Activated CD4-positive, alpha-beta memory T cell treated with anti-CD3 and anti-CD28 coated beads for 36 hours (primary cell): Measurements from ENCODE around the gene PORCN. TPM values are rescaled to one million over a fixed set of nuclear protein-coding genes. Genes with fewer than 3 reads are reported as not detected.

Experiments used
- CTCF ChIA-PET: fragments of 350-600 bp; sonication (Branson Sonifier 250); formaldehyde crosslinking; loops from one replicate; lab custom pipeline; 2021; ENCODE audit warnings: antibody characterized with exemption, inconsistent platforms; lab: Charles Lee
- POLR2A ChIA-PET: fragments of 350-600 bp; sonication (Branson Sonifier 250); formaldehyde crosslinking; loops from one replicate; lab custom pipeline; 2021; ENCODE audit warnings: antibody characterized with exemption; lab: Charles Lee
- DNase-seq: peaks from one replicate; pipeline ENCODE4 v3.0.0-alpha.2; 2020
- H3K27ac Mint-ChIP-seq: one replicate; pipeline ENCODE4 v1.8.0; 2021; ENCODE audit warnings: mixed read lengths
- H3K27me3 Mint-ChIP-seq: one replicate; pipeline ENCODE4 v1.8.0; 2021; ENCODE audit warnings: mixed read lengths
- H3K36me3 Mint-ChIP-seq: one replicate; pipeline ENCODE4 v1.8.0; 2021; ENCODE audit warnings: mixed read lengths
- H3K4me1 Mint-ChIP-seq: one replicate; pipeline ENCODE4 v1.8.0; 2021; ENCODE audit warnings: low read depth, mixed read lengths
- H3K4me3 Mint-ChIP-seq: one replicate; pipeline ENCODE4 v1.8.0; 2021; ENCODE audit warnings: mild to moderate bottlenecking, mixed read lengths
- H3K9me3 Mint-ChIP-seq: one replicate; pipeline ENCODE4 v1.8.0; 2021; ENCODE audit warnings: mixed read lengths
- intact Hi-C: fragments of 100-400 bp; cut with micrococcal nuclease; formaldehyde crosslinking; loops from one replicate; pipeline ENCODE4 v1.15.1; 2023
- total RNA-seq, 2 experiments: library from RNA; stranded (reverse); gene quantifications; one replicate each; pipeline ENCODE4 v1.2.3, GENCODE V29; 2021

Gene PORCN
- 1 to 10 TPM; 7.1 to 7.7 TPM for total RNA-seq

DNA sequence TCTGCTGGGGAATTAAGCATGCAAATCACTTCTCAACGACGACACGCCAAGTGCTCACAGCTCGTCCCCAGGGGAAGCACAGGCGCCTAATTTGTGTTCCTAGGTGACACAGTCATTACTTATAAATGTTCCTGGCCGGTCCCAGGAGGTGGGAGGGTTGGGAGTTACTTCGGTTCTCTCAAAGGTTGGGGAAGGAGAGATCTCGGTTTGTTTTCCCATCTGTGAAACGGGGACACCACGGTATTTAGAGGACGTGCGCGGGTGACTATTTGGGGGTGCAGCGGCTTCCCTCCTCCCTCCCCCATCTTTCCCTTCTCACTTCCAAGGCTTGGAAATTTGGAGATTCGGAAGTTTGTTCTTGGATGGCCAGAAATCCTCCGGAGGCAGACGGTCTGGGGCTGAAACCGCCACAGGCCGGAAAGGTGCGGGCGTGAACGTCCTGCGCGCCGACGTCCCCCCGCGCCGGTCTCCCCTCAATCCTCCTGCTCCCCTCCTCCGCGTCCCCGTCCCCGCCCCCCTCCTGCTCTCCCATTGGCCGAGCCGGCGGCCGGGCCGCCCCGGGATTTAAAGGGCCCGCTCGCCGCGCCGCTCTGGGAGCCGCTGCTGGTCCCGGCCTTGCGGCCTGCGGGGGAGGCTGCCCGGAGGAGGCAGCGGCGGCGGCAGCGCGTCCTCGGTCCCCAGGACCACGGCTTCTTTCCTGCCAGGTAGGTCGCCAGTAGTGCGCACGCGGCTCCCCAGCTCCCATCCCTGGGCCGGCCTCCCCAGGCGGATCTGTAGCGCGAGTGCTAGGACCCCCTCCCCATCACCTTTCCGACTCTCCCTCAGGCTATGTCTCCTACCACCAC lies at the start of gene PORCN:
Gene PORCN, plus strand, starts transcription at position 593 of the 845 bp plus-strand sequence. CDS start 829 bp downstream, outside the sequence.
- H3K36me3 Mint-ChIP-seq, result no peaks in the 10 kb centered on the region
- H3K27me3 Mint-ChIP-seq, result no peaks in the 10 kb centered on the region

DNA sequence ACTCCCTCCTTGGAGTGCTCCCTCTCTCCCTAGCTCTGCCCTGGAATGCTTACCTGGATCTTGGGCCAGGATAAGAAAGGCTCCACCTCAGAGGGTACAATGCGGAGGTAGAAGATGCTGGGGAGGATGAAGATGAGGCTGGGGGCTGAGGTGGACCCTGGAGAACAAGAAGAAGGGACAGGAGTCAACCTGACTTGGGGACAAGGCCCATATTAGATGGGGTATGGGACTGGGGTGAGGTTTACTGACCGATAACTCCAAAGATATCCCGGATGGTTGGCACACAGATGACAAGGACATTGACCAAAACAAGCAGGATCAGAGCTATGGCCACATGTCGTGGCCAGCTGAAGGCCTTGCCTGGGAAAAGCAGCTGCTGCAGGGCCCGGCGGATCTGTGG lies 49.3 kb upstream of the PORCN start:
- Mint-ChIP-seq H3K36me3 (peaks cover 44% of the 10 kb centered on the region), H3K27me3 (no peaks in the 10 kb centered on the region), H3K27ac (no peak overlapping the region), H3K4me1 (peaks cover 10% of the 10 kb centered on the region), H3K9me3 (no peaks in the 10 kb centered on the region), H3K4me3 (no peak overlapping the region)
- DNase-seq, result no peak
- intact Hi-C loops, result no loop called here
- CTCF ChIA-PET, result no interaction called here
- POLR2A ChIA-PET, result no interaction called here

More for the DNA sequence above, at the start of gene PORCN:
- intact Hi-C loops, result no loop called here
- H3K9me3 Mint-ChIP-seq, result no peaks in the 10 kb centered on the region
- POLR2A ChIA-PET, result no interaction called here
- H3K4me3 Mint-ChIP-seq, result peak within 1 kb of the TSS; percentile 83
- peak; percentile 84 for DNase-seq
- CTCF ChIA-PET, result no interaction called here
- H3K27ac Mint-ChIP-seq, result peak within 1 kb of the TSS; percentile 80
- H3K4me1 Mint-ChIP-seq, result peaks cover 14% of the 10 kb centered on the region

DNA sequence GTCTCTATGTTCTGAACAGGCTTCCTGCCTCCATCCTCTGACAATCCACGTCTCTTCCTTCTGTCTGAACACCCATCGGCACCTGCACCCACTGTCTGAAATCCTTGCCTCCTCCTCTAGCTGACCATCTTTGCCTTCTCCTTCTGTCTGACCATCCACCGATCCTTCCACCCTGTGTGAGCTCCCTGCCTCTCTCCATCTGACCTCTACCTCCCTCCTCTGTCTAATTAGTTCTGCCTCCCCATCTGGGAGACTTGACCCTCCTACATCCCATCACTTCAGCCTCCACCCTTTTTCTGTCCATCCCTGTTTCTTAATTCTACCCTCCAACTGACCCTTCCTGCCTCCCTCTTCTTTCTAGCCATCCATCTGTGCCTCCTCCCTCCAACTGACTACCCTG lies 48.8 kb upstream of the PORCN start:
- ChIA-PET CTCF (no interaction called here), POLR2A (no interaction called here)
- Mint-ChIP-seq H3K4me1 (peaks cover 11% of the 10 kb centered on the region), H3K27me3 (no peaks in the 10 kb centered on the region), H3K36me3 (peaks cover 45% of the 10 kb centered on the region), H3K27ac (peak overlapping the region; percentile 40), H3K4me3 (no peak overlapping the region), H3K9me3 (no peaks in the 10 kb centered on the region)
- no peak for DNase-seq
- intact Hi-C loops, result no loop called here

DNA sequence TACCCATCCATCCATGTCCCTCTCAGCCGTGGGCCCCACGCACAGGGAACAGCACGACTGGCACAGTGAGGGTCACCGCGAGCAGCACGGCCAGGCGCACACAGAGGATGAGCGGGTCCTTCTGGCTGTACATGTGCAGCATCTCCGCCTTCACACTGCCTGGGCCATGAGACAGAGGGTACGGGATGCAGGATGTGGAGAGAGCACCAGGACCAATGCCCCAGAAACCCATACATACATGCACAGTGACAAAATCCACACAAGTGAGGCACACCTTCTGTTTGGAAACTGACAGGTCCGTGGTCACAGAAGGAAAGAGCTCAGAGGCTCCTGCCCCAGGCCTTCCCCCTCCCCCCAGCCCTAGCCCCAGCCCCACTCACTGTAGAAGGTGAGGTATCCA lies 48.2 kb upstream of the PORCN start:
- H3K36me3 Mint-ChIP-seq, result peaks cover 50% of the 10 kb centered on the region
- ChIA-PET POLR2A (no interaction called here), CTCF (no interaction called here)
- H3K27ac Mint-ChIP-seq, result no peak overlapping the region
- peaks cover 16% of the 10 kb centered on the region for H3K4me1 Mint-ChIP-seq
- no peaks in the 10 kb centered on the region for H3K9me3 Mint-ChIP-seq
- intact Hi-C loops, result no loop called here
- no peak for DNase-seq
- no peak overlapping the region for H3K4me3 Mint-ChIP-seq
- H3K27me3 Mint-ChIP-seq, result no peaks in the 10 kb centered on the region

DNA sequence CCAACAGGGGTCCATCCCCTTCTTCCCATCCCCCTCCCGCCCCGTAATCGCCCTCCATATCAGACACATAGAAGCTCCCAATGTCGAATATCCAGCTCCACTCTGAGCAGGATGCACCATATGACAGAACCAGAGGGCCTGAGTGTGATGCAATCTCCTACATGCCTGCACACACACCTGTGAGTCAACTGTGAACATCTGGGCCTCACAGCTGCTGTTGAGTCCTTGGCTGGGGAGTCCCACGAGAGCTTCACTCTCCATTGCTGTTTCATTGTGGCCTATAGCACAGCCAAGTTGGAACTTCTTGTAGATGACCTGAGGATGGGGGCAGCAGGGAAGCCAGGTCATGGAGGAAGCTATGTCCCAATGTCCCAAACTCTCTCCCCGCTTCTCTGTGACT lies 47.0 kb upstream of the PORCN start:
- intact Hi-C loops, result no loop called here
- POLR2A ChIA-PET, result no interaction called here
- CTCF ChIA-PET, result no interaction called here
- Mint-ChIP-seq H3K9me3 (no peaks in the 10 kb centered on the region), H3K36me3 (peaks cover 56% of the 10 kb centered on the region), H3K27ac (no peak overlapping the region), H3K4me3 (no peak overlapping the region), H3K4me1 (peaks cover 27% of the 10 kb centered on the region), H3K27me3 (no peaks in the 10 kb centered on the region)
- DNase-seq, result peak; percentile 44

DNA sequence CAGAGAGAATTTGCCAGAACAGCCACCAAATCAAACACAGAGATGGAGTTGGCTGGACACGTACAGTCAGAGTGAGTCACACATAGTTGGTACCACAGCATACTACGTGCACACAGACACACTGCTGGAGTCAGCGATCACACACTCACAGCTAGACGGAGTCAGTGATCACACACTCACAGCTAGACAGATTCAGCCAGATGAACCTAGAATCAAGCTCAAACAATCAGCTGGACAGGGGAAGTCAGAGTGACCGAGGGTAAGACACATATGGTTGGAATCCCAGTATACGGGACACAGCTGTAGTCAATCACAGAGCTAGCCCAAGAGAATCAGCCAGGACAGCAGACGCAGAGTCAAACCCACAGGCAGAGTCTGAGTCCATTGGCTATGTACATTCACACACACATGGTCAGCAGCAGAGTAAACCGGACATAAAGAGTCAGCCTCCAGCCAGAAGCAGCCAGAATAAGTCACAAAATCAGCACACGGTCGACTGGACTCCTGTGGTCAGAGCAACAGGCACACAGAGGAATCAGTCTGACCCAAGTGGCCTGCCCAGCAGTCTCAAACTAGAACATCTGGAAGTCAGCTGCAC lies 43.4 kb upstream of the PORCN start:
- H3K27ac Mint-ChIP-seq, result no peak overlapping the region
- H3K36me3 Mint-ChIP-seq, result peaks cover 48% of the 10 kb centered on the region
- ChIA-PET CTCF (interaction anchor here (1.5 to 1.6 kb wide), 3 partner anchors 9 to 383 kb away, joined by 3 to 5 read pairs (median 5); partner anchors contain the start of gene TBC1D25), POLR2A (no interaction called here)
- no peak for DNase-seq
- H3K4me1 Mint-ChIP-seq, result peaks cover 40% of the 10 kb centered on the region
- no peaks in the 10 kb centered on the region for H3K9me3 Mint-ChIP-seq
- intact Hi-C loops, result loop anchor here (5.0 kb wide), 1 partner anchor 393 kb away; the partner anchor contains the start of gene ZNF630
- no peaks in the 10 kb centered on the region for H3K27me3 Mint-ChIP-seq
- H3K4me3 Mint-ChIP-seq, result peak overlapping the region; percentile 10

DNA sequence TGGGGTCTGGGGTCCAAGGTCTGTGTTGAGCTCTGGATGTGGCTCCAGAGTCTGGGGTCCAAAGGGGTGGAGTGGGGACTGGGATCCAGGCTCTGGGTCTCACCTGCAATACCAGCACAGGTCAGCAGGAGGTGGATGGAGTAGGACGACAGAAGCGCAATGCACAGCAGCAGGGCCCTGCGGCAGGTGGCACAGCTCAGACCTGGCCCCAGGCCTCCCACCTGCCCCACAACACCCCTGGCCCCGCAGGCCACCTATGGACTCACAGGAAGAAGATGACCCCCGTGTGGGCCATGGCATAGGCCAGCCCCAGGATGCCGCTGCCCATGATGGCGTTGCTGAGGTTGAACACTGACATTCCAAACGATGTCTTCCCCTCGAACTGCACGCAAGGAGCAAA lies 42.1 kb upstream of the PORCN start:
- ChIA-PET CTCF (interaction anchor here (1.6 kb wide), 1 partner anchor 73 kb away, joined by 5 read pairs; the partner anchor contains the start of gene TBC1D25), POLR2A (no interaction called here)
- Mint-ChIP-seq H3K4me1 (peaks cover 40% of the 10 kb centered on the region), H3K27ac (no peak overlapping the region), H3K9me3 (no peaks in the 10 kb centered on the region), H3K4me3 (peak overlapping the region; percentile 48), H3K27me3 (no peaks in the 10 kb centered on the region), H3K36me3 (peaks cover 39% of the 10 kb centered on the region)
- intact Hi-C loops, result loop anchor here (5.0 kb wide), 1 partner anchor 394 kb away; the partner anchor contains the start of gene ZNF630
- DNase-seq, result peak; percentile 43

DNA sequence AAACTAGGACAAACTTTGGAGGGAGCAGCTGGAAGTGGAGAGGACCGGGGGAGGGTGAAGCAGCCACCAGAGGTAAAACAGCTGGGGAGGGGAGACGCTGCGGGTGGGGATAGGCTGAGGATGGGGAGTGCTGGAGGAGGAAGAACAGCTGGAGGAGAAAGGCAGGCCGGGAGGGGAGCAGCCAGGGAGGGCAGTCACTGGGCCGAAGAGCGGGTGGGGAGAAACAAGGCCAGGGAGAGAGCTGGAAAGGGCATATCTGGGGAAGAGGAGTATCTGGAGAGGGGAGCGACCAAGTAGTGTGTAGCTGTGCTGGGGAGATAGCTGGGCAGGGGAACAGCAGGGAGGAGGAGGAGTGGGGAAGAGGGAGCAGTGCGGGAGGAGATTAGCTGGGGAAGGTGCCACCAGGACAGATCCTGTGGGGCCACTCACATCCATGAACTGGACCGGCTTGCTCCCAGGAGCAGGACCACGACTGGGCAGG lies 41.5 kb upstream of the PORCN start:
- peaks cover 35% of the 10 kb centered on the region for H3K36me3 Mint-ChIP-seq
- POLR2A ChIA-PET, result interaction anchor here (2.0 kb wide), 1 partner anchor 72 kb away, joined by 7 read pairs; the partner anchor contains the start of gene TBC1D25
- intact Hi-C loops, result loop anchor here (5.0 kb wide), 1 partner anchor 395 kb away; the partner anchor contains the start of gene ZNF630
- H3K27ac Mint-ChIP-seq, result no peak overlapping the region
- no peaks in the 10 kb centered on the region for H3K9me3 Mint-ChIP-seq
- CTCF ChIA-PET, result interaction anchor here (0.8 kb wide), 1 partner anchor 27 kb away, joined by 3 read pairs; no protein-coding TSS in a partner anchor
- H3K4me1 Mint-ChIP-seq, result peaks cover 40% of the 10 kb centered on the region
- peak overlapping the region; percentile 95 for H3K4me3 Mint-ChIP-seq
- no peaks in the 10 kb centered on the region for H3K27me3 Mint-ChIP-seq
- DNase-seq, result no peak

DNA sequence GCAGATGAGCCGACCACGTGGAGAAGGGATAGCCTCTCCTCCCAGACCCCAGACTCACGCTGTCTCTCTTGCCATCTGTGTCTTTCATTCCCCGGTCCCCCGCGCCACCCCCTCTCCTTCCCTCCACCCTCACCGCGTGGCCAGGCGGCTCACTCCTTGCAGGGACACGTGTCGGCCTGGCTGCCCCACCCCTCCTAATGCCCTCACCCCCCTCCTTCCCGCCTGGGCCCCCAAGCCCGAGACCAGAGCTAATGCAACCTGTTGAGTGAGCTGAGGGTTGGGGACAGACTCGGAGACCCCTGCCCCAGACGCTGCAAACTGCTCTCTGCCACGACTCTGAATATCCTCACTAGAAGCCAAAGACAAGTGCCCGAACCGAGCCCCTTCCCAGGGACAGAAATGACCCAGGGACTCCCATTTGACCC lies 40.5 kb upstream of the PORCN start:
- H3K27ac Mint-ChIP-seq, result peak overlapping the region; percentile 93
- DNase-seq, result peak; percentile 57
- H3K36me3 Mint-ChIP-seq, result peaks cover 28% of the 10 kb centered on the region
- ChIA-PET CTCF (interaction anchor here (1.4 kb wide), 1 partner anchor 386 kb away, joined by 4 read pairs; no protein-coding TSS in a partner anchor), POLR2A (interaction anchor here (2.0 kb wide), 1 partner anchor 71 kb away, joined by 7 read pairs; the partner anchor contains the start of gene TBC1D25)
- peaks cover 36% of the 10 kb centered on the region for H3K4me1 Mint-ChIP-seq
- intact Hi-C loops, result loop anchor here (5.0 kb wide), 1 partner anchor 396 kb away; the partner anchor contains the start of gene ZNF630
- no peaks in the 10 kb centered on the region for H3K9me3 Mint-ChIP-seq
- no peaks in the 10 kb centered on the region for H3K27me3 Mint-ChIP-seq
- H3K4me3 Mint-ChIP-seq, result peak overlapping the region; percentile 95

DNA sequence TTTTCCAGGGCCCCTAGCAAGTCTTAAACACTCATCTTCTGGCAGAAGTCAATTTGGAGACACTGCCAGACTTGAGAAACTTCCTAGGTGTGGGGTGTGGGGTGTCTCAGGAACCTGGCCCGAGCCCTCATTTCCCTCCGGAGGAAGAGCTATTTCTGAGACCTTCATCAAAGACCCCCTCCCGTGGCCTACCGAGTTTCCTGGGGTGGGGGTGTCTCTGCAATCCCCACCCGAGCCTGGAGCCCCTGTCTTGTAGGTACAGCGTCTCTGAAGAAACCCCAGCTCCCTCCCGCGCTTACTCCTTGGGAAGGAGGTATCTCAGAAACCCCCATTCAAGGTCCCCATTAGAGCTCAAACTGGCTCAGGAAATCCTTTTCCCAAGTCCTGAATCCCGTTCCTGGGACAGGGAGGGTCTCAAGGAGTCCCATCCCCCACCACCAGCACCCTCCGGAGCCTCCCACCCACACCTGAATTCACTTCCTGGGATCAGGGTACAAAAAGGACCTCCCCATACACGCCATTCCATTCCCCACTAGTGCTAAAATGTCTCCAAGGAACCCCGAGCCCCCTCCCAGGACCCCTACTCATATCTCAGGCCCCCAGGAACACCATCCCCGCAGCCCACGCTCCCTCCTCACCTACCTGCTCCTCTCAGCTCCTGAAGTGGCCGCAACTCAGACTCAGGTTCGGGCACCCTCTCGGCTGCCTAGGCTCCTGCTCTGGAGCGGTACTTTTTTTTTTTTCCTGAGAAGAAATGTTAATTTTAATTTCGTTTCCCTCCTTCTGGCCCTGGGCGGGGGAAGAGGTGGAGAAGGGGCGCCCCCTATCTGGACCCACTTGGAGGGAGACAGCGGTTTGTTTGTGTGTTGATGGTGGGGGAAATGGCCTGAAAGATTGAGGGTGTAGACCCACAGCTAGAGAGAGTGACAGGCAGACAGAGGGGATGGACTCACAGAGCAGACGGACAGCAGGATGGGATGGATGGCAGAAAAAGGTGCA lies 39.8 kb upstream of the PORCN start:
- Mint-ChIP-seq H3K4me3 (peak overlapping the region; percentile 95), H3K4me1 (peaks cover 34% of the 10 kb centered on the region), H3K9me3 (no peaks in the 10 kb centered on the region), H3K36me3 (peaks cover 26% of the 10 kb centered on the region), H3K27ac (peak overlapping the region; percentile 93), H3K27me3 (no peaks in the 10 kb centered on the region)
- peak; percentile 62 for DNase-seq
- POLR2A ChIA-PET, result interaction anchor here (2.0 kb wide), 1 partner anchor 70 kb away, joined by 7 read pairs; the partner anchor contains the start of gene TBC1D25
- CTCF ChIA-PET, result interaction anchor here (1.4 kb wide), 1 partner anchor 386 kb away, joined by 4 read pairs; no protein-coding TSS in a partner anchor
- intact Hi-C loops, result loop anchor here (5.0 kb wide), 1 partner anchor 397 kb away; the partner anchor contains the start of gene ZNF630
